ENCODE results near the gene NSMCE4A. TPM values are rescaled to one million over a fixed set of nuclear protein-coding genes. Genes with fewer than 3 reads are reported as not detected.
"Not testable (repeated sequence)": the region's sequence is repeated elsewhere in the genome, so short reads cannot be mapped to it uniquely, and the experiment has no call there.

NSMCE4A gene
- total and polyA plus RNA-seq, 2 donors (not counting 1 experiment from before 2014, with no cell fraction given) = 89.7 to 92.4 TPM

DNA sequence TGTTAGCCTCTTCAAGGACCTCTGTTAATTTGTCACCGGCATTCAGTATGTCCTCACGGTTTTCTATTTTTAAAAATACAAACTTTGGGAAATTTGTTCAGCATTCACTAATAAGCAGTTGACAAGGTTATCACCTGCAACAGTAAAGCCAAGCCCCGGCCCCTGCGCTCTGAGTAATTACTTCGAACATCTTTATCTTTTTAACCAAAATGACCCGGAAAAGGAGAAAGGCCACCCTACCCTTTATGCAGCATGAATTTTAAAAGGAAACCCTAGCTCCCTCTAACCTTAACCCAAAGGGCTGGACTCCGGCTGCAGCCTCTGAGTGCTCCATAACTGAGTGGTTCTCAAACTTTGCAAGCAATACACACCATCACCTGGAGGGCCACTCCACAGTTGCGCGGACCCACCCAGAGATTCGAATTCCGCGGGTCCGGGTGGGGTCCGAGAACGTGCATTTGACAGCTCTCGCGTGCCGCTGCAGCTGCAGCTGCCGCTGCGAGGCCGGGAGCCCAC is 940 bp downstream of the NSMCE4A start:
- WGBS (ENCODE audit: insufficient coverage) = 17% methylated on average over 21 of the region's 21 CpGs
- TF ChIP-seq EZH2 (IDR thresholded peaks at IDR 0.05; ENCODE audit: borderline replicate concordance, insufficient read depth, low read depth, low read length, poor library complexity, severe bottlenecking) = no peak
- TF ChIP-seq, protein P1, sequence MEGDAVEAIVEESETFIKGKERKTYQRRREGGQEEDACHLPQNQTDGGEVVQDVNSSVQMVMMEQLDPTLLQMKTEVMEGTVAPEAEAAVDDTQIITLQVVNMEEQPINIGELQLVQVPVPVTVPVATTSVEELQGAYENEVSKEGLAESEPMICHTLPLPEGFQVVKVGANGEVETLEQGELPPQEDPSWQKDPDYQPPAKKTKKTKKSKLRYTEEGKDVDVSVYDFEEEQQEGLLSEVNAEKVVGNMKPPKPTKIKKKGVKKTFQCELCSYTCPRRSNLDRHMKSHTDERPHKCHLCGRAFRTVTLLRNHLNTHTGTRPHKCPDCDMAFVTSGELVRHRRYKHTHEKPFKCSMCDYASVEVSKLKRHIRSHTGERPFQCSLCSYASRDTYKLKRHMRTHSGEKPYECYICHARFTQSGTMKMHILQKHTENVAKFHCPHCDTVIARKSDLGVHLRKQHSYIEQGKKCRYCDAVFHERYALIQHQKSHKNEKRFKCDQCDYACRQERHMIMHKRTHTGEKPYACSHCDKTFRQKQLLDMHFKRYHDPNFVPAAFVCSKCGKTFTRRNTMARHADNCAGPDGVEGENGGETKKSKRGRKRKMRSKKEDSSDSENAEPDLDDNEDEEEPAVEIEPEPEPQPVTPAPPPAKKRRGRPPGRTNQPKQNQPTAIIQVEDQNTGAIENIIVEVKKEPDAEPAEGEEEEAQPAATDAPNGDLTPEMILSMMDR (IDR thresholded peaks at IDR 0.05) = no peak
- intact Hi-C loops (cut with micrococcal nuclease) = loop anchor here (2.0 kb wide), 1 partner anchor 401 kb away; the partner anchor contains the start of gene PLEKHA1
- DNase-seq (no peak), ATAC-seq (ENCODE audit: low read depth) (peak; percentile 10)
- H3K36me3 ChIP-seq (replicated peaks in 1 of 2; ENCODE audit: control extremely low read depth in 1 of 2, control insufficient read depth in 1 of 2, extremely low read depth in 1 of 2, insufficient read depth in 2 of 2, low read length in 1 of 2) = peaks cover 0 to 21% of the 10 kb centered on the region in 2 experiments
- H4K20me1 ChIP-seq (ENCODE audit: control insufficient read depth, insufficient read depth, low read length, poor library complexity, severe bottlenecking) = peaks cover 23% of the 10 kb centered on the region
- H3K4me3 Mint-ChIP-seq = peak overlapping the region; percentile 70
- peaks cover 11 to 17% of the 10 kb centered on the region in 2 donors for H3K4me1 ChIP-seq (ENCODE audit: control insufficient read depth in 2 of 2, insufficient read depth in 2 of 2, low read length in 2 of 2)
- ChIA-PET POLR2A (no interaction called here), CTCF (interaction anchor here (0.9 to 1.7 kb wide), 2 partner anchors 46 to 73 kb away, joined by 3 read pairs; no protein-coding TSS in a partner anchor)
- H3K27ac ChIP-seq (ENCODE audit: low read length in 2 of 2) = peak overlapping the region; percentile 10 to 78
- peak overlapping the region; percentile 46 for H3K27ac Mint-ChIP-seq
- no peaks in the 10 kb centered on the region for H3K27me3 ChIP-seq (replicated peaks in 1 of 4; ENCODE audit: control extremely low read depth in 1 of 4, control insufficient read depth in 3 of 4, insufficient read depth in 4 of 4, low read length in 3 of 4)
- H3K4me2 ChIP-seq (replicated peaks; ENCODE audit: low read depth, low read length, poor library complexity, severe bottlenecking) = peak overlapping the region; percentile 81
- H2AFZ ChIP-seq (ENCODE audit: insufficient read depth, low read depth, low read length, poor library complexity, severe bottlenecking) = peak overlapping the region; percentile 92
- H3K9me3 ChIP-seq (ENCODE audit: control extremely low read depth in 1 of 3, control insufficient read depth in 2 of 3, insufficient read depth in 1 of 3, low read length in 2 of 3) = peaks cover 0 to 2% (median 0%) of the 10 kb centered on the region in 3 donors
- peaks cover 30% of the 10 kb centered on the region for H3K79me2 ChIP-seq (ENCODE audit: control insufficient read depth, insufficient read depth, low read length)
- H3K9me3 Mint-ChIP-seq (ENCODE audit: insufficient read depth) = no peaks in the 10 kb centered on the region
- H3K9ac ChIP-seq (ENCODE audit: low read length) = peak overlapping the region; percentile 95
- H3K4me1 Mint-ChIP-seq = peaks cover 20% of the 10 kb centered on the region
- H3K27me3 Mint-ChIP-seq = no peaks in the 10 kb centered on the region
- H3K4me3 ChIP-seq (ENCODE audit: control extremely low read depth in 1 of 5, extremely low read depth in 1 of 5, insufficient read depth in 1 of 5, low read depth in 2 of 5, low read length in 4 of 5) = peak overlapping the region; percentile 51 to 93 (median 79)

DNA sequence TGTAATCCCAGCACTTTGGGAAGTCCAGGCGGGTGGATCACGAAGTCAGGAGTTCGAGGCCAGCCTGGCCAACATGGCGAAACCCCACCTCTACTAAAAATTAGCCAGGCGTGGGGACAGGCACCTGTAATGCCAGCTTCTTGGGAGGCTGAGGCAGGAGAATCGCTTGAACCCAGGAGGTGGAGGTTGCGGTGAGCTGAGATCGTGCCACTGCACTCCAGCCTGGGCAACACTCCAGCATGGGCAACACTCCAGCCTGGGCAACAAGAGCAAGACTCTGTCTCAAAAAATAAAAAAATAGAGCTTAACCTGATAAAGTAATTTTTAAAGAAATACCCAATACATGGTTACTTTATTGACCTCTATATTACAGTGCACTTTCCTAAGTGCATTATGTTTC is 5.9 kb downstream of the NSMCE4A start:
- H3K27me3 ChIP-seq (replicated peaks in 1 of 4; ENCODE audit: control extremely low read depth in 1 of 4, control insufficient read depth in 3 of 4, insufficient read depth in 4 of 4, low read length in 3 of 4); H3K27ac Mint-ChIP-seq; H3K4me3 Mint-ChIP-seq; H3K9ac ChIP-seq (ENCODE audit: low read length); H2AFZ ChIP-seq (ENCODE audit: insufficient read depth, low read depth, low read length, poor library complexity, severe bottlenecking); H3K27ac ChIP-seq (ENCODE audit: low read length in 2 of 2); intact Hi-C loops (cut with micrococcal nuclease); H3K27me3 Mint-ChIP-seq; H3K9me3 ChIP-seq (ENCODE audit: control extremely low read depth in 1 of 3, control insufficient read depth in 2 of 3, insufficient read depth in 1 of 3, low read length in 2 of 3); ATAC-seq (ENCODE audit: low read depth); H3K9me3 Mint-ChIP-seq (ENCODE audit: insufficient read depth); DNase-seq; H3K4me2 ChIP-seq (replicated peaks; ENCODE audit: low read depth, low read length, poor library complexity, severe bottlenecking); POLR2A ChIA-PET; H3K4me3 ChIP-seq (ENCODE audit: control extremely low read depth in 1 of 5, extremely low read depth in 1 of 5, insufficient read depth in 1 of 5, low read depth in 2 of 5, low read length in 4 of 5): not testable (repeated sequence)
- Histone ChIP-seq H3K36me3 (replicated peaks in 1 of 2; ENCODE audit: control extremely low read depth in 1 of 2, control insufficient read depth in 1 of 2, extremely low read depth in 1 of 2, insufficient read depth in 2 of 2, low read length in 1 of 2) (peaks cover 4 to 63% of the 10 kb centered on the region in 2 experiments), H4K20me1 (ENCODE audit: control insufficient read depth, insufficient read depth, low read length, poor library complexity, severe bottlenecking) (peaks cover 35% of the 10 kb centered on the region), H3K79me2 (ENCODE audit: control insufficient read depth, insufficient read depth, low read length) (peaks cover 24% of the 10 kb centered on the region), H3K4me1 (ENCODE audit: control insufficient read depth in 2 of 2, insufficient read depth in 2 of 2, low read length in 2 of 2) (peaks cover 9 to 10% of the 10 kb centered on the region in 2 donors)
- H3K4me1 Mint-ChIP-seq = peaks cover 14% of the 10 kb centered on the region
- 97% methylated on average over 5 of the region's 8 CpGs for WGBS (ENCODE audit: insufficient coverage)
- CTCF ChIA-PET = interaction anchor here (0.7 kb wide), 1 partner anchor 789 kb away, joined by 6 read pairs; no protein-coding TSS in a partner anchor

Measured in B cell (primary cell).